Measurements from ENCODE around the gene C1orf210.
A peak's percentile ranks its signal among the peaks of the same experiment; 100 is the strongest.

Gene C1orf210

DNA sequence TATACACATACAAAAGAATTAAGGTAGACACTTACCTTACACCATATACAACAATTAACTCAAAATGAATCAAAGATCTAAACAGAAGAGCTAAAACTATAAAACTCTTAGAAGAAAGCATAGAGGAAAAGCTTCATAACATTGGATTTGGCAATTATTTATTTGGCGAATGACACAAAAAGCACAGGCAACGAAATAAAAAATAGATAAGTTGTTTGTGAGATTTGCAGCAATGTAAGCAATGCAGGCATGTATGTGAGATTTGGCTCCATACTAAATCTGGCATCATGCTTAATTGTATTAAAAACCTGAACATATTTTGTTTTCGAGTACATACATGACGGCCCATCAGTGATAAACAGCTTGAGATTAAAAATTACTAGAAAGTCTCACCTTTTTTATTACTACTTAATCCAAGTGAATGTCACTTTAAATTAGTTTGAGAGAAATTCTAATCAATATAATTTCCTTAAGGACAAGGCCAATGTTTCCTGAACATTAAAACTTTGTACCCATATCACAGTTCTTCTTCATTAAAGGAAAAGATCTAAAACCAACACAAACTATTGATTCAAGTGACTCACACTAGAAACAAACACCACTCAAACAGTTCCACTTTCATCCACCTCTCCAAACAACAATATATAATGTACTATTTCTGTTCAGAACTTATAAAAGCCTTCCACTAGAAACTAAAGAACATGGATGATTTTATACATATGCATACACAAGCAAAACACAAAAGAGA is 38.7 kb downstream of the C1orf210 start:
- FAIRE-seq: peak; percentile 14

DNA sequence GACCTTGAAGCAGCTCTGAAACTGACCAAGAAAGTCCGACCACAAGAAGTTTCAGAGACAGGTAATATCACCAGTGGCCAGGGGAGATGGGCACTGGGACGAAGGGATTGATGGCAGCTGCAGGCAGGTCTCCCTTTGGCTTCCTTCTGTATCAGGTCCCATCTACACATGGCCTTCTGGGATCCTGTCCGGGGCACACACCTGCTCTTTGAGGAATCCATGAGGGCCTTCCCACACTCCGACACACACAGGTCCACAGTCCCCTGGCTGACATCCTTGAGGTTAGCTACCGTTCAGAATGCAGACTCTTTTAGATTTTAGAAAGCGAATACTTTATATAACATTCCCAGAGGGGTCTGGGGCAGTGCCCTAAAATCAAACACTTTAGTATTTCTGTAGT is 42.1 kb downstream of the C1orf210 start:
- FAIRE-seq: no peak

DNA sequence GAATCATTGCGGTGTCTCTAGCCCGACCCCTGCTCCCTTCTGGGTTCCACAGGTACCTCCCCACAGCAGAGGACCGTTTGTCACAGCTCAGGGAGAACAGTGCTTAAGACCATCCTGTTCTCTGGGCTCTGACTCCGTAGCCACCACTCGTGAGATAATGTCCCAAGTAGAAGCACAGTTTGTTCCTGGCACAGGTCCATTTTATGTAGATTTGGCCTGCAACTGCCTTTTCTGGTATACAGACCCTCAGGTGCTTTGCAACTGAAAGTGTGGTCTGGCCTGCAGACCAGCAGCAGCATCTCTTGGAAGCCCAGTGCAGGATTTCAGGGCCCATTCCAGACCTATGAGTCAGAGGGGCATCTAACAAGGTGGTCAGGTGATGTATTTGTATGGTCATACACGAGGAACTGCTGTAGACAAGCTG is 44.0 kb downstream of the C1orf210 start:
- no peak for FAIRE-seq

DNA sequence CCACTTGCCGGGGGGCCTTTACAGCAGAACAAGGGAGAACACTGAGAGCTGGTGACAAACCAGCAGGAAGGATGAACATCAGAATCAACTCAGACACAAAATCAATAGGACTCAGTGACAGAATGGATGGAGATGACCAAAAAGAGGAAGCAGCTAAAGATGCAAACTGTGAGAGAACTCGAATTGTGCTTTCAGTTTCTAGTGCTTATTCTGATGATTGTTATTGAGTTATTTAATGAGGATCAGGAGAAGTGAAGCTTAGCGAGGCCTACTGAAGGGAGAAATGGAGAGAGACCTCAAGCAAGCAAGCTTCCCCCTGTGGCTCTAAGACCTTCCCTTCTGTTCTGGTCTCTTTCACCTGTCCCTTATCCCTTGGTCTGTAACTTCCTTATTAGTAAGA is 45.9 kb downstream of the C1orf210 start:
- no peak for FAIRE-seq

DNA sequence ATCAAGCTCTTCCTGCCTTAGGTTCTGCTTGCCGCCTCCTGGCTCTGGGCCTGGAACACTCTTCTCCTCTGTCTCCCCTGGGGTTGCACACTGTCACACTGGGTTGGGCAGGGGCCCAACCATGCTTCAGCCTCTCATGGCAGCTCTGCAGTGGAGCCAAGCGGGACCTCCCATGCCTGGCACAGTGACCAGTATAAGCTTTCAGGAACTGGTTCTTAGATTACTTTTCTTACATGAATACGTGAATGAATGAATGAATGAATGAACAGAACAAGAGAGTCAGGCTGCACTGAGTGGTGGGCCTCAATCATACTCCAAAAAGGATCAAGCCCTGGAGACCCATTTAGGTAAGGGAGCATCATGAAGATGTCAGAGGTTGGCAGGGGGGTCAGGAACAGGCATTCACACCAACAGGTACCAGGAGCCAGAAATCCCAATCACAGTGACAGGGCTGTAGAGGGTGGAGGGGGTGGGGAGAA is 46.4 kb downstream of the C1orf210 start:
- FAIRE-seq: no peak

GRCh38 chr1:43238085-43238484 is 47.3 kb downstream of the C1orf210 start:
- no peak for FAIRE-seq

DNA sequence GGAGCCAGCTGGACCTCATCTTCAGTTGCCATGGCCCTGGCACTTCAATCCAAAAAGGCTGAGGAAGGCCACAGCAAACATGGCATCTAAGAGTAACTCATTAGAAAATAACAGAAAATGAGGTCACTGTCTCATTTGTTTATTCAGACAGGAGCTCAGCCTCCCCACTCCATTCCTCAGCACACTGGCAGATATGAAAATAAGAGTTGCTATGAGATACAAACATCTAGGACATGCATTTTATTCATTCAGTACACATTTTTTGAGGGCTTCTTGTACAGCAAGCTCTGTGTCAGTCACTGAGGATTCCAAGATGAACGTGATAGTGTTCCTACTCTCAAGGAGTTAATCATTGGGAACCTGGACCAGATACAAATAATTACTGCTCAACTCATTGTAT is 48.3 kb downstream of the C1orf210 start:
- no peak for FAIRE-seq

DNA sequence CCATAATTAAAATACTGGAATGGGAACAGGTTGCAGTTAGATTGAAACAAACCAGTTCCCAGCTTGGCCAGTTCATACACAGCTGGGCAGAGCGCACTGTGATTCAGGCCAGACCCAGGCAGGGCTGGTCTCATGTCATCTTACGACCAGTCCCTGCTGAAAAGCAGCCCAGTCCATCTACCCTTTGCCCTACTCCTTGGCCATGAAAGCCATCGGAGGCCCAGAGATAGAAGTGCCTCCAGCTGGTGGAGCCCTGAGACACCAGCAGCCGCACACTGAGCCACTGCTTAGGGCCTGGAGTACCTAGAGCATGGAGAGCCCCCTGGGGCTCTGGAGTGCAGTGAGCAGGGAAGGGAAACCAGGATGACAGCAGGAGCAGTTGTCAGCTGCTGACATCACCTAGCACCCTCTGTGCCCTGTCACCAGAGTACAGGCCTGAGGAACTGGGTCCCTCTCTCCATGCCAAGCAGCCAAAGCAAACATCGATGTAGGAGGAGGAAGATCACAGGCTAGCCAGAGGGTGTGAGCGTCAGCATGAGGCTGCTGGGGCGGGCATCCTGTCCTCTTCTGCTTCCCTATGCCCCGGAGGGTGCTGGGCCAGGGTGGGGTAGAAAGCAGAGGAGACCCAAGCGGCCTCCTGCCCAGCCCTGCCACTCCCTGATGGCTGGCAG is 49.8 kb downstream of the C1orf210 start:
- FAIRE-seq: no peak

- FAIRE-seq: no peak
Measured at GRCh38 chr1:43235040-43235439, 50.3 kb downstream of the C1orf210 start.

GRCh38 chr1:43234267-43234666 is 51.1 kb downstream of the C1orf210 start:
- FAIRE-seq: no peak

- no peak for FAIRE-seq
Measured at GRCh38 chr1:43233631-43234030, 51.8 kb downstream of the C1orf210 start.

DNA sequence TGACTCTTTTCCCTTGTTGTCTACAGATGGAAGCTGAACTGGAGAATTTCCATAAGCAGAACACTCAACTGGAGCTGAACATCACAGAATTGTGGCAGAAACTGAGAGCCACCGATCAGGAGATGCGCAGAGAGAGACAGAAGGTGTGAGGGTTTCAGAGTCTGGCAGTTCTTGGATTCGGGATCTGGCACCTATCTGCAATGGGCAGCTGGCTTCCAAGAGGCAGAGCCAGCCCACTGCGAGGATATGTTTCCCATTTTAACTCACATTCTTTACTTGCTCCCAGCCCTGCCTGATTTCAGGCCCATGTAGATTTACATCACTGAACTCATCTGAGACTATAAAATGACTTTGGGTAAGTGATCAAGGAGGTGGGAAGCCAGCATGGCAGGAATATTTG is 52.9 kb downstream of the C1orf210 start:
- no peak for FAIRE-seq

- FAIRE-seq: no peak
Measured at GRCh38 chr1:43232074-43232473, 53.3 kb downstream of the C1orf210 start.
